ENCODE data around the gene PJA2. TPM values are rescaled to one million over a fixed set of nuclear protein-coding genes. Genes with fewer than 3 reads are reported as not detected.

The PJA2 gene
- total and polyA plus RNA-seq, 2 donors (not counting 3 experiments of a cell fraction or from before 2014, with no cell fraction given): 24.4 to 64.9 TPM

GRCh38 chr5:109324351-109324750, 85.4 kb downstream of the PJA2 start:
- Histone ChIP-seq H3K4me1 (ENCODE audit: control insufficient read depth, extremely low read depth, insufficient read depth, low read length) (peaks cover 7% of the 10 kb centered on the region), H3K27ac (ENCODE audit: insufficient read depth, low read depth, low read length) (no peak overlapping the region), H2AFZ (ENCODE audit: low read depth, low read length) (no peak overlapping the region), H3K9me1 (replicated peaks; ENCODE audit: control insufficient read depth, extremely low read depth, insufficient read depth, low read length) (no peaks in the 10 kb centered on the region), H3K9me3 (replicated peaks; ENCODE audit: control insufficient read depth, insufficient read depth, low read length) (no peaks in the 10 kb centered on the region), H3K27me3 (ENCODE audit: control insufficient read depth in 2 of 2, insufficient read depth in 2 of 2, low read length in 2 of 2) (no peaks in the 10 kb centered on the region), H3K4me3 (replicated peaks in 1 of 3; ENCODE audit: insufficient read depth in 1 of 3, low read depth in 1 of 3, low read length in 3 of 3) (no peak overlapping the region), H3K4me2 (ENCODE audit: insufficient read depth, low read length) (no peak overlapping the region), H3K79me2 (ENCODE audit: control insufficient read depth, insufficient read depth, low read length) (no peaks in the 10 kb centered on the region), H3K9ac (replicated peaks; ENCODE audit: extremely low read depth, insufficient read depth, low read length) (no peak overlapping the region), H3K36me3 (ENCODE audit: control insufficient read depth in 2 of 2, extremely low read depth in 1 of 2, insufficient read depth in 2 of 2, low read length in 2 of 2) (peaks cover 0 to 3% of the 10 kb centered on the region in 2 experiments), H4K20me1 (replicated peaks; ENCODE audit: control insufficient read depth, extremely low read depth, insufficient read depth, low read length) (no peaks in the 10 kb centered on the region)
- ChIA-PET POLR2A (no interaction called here), CTCF (no interaction called here)
- TF ChIP-seq MAX (IDR thresholded peaks at IDR 0.05; ENCODE audit: insufficient read depth, insufficient read length) (no peak), CTCF (IDR thresholded peaks at IDR 0.05; ENCODE audit: extremely low read depth in 1 of 2, insufficient read depth in 1 of 2, low read depth in 1 of 2, low read length in 2 of 2) (no peak), JUN (IDR thresholded peaks at IDR 0.05; ENCODE audit: borderline replicate concordance, insufficient read depth, insufficient read length, low read depth) (no peak), FOS (IDR thresholded peaks at IDR 0.05; ENCODE audit: borderline replicate concordance, insufficient read depth, low read length) (no peak), MYC (IDR thresholded peaks at IDR 0.05; ENCODE audit: low read depth, low read length) (no peak), GATA2 (IDR thresholded peaks at IDR 0.05; ENCODE audit: insufficient read depth, insufficient read length, low read depth, low read length) (no peak), POLR2A (IDR thresholded peaks at IDR 0.05; ENCODE audit: low read depth, low read length) (no peak), EZH2 (IDR thresholded peaks at IDR 0.05; ENCODE audit: borderline replicate concordance, low read depth, low read length, severe bottlenecking) (no peak), POLR2AphosphoS5 (IDR thresholded peaks at IDR 0.05; ENCODE audit: insufficient read depth, low read depth, low read length) (no peak)
- intact Hi-C loops (cut with micrococcal nuclease): no loop called here
- dilution Hi-C loops (cut with MboI; ENCODE audit: extremely low pct_ligation_motif_present, low sequenced_read_pairs): no loop called here
- no peak for FAIRE-seq
- no TSS peak for BruUV-seq (replicated peaks)
- no peak for DNase-seq (ENCODE audit: low read depth, low spot score)

Data from endothelial cell of umbilical vein (primary cell).